ENCODE data around the gene ATP13A1.
A peak's percentile ranks its signal among the peaks of the same experiment; 100 is the strongest.
"Not testable (repeated sequence)": the region's sequence is repeated elsewhere in the genome, so short reads cannot be mapped to it uniquely, and the experiment has no call there.

ATP13A1 gene

GRCh38 chr19:19618219-19619051 is 45.0 kb downstream of the ATP13A1 start, which contains the start of gene PBX4:
Gene PBX4, minus strand, starts transcription at chr19:19618687. Its CDS starts 58 bp downstream, at chr19:19618629.
- peak; percentile 96 for DNase-seq

GRCh38 chr19:19615086-19615485 is 48.4 kb downstream of the ATP13A1 start:
- DNase-seq = no peak

GRCh38 chr19:19613506-19613905 is 50.0 kb downstream of the ATP13A1 start:
- DNase-seq = no peak

GRCh38 chr19:19610376-19611202 is 52.9 kb downstream of the ATP13A1 start:
- no peak for DNase-seq

GRCh38 chr19:19606686-19607085 is 56.8 kb downstream of the ATP13A1 start:
- DNase-seq = not testable (repeated sequence)

GRCh38 chr19:19606021-19606420 is 57.5 kb downstream of the ATP13A1 start:
- DNase-seq = peak; percentile 33

- no peak for DNase-seq
Observed at GRCh38 chr19:19602713-19603324, 60.7 kb downstream of the ATP13A1 start.

- no peak for DNase-seq
Observed at GRCh38 chr19:19602136-19602712, 61.3 kb downstream of the ATP13A1 start.

GRCh38 chr19:19600793-19601330 is 62.6 kb downstream of the ATP13A1 start:
- no peak for DNase-seq

- DNase-seq = not testable (repeated sequence)
Observed at GRCh38 chr19:19598728-19599451, 64.6 kb downstream of the ATP13A1 start.

- no peak for DNase-seq
Observed at GRCh38 chr19:19597809-19598306, 65.6 kb downstream of the ATP13A1 start.

Measured in hematopoietic multipotent progenitor cell treated with erythropoietin and hydrocortisone succinate and interleukin-3 and kit ligand, for 6 days (in vitro differentiated cells).